ENCODE results near the gene ARHGAP15.

ARHGAP15 gene

GRCh38 chr2:143548032-143548431 is 418.8 kb downstream of the ARHGAP15 start:
- DNase-seq = no peak

GRCh38 chr2:143550500-143550899 is 421.3 kb downstream of the ARHGAP15 start:
- DNase-seq = no peak

GRCh38 chr2:143551971-143552650 is 422.9 kb downstream of the ARHGAP15 start:
- no peak for DNase-seq

GRCh38 chr2:143553261-143553660 is 424.0 kb downstream of the ARHGAP15 start:
- no peak for DNase-seq

GRCh38 chr2:143558665-143559064 is 429.4 kb downstream of the ARHGAP15 start:
- no peak for DNase-seq

- DNase-seq = no peak
Measured at GRCh38 chr2:143559147-143559546, 429.9 kb downstream of the ARHGAP15 start.

- DNase-seq = no peak
Measured at GRCh38 chr2:143560724-143561123, 431.5 kb downstream of the ARHGAP15 start.

GRCh38 chr2:143564419-143564818 is 435.2 kb downstream of the ARHGAP15 start:
- DNase-seq = no peak

- DNase-seq = no peak
Measured at GRCh38 chr2:143571747-143572146, 442.5 kb downstream of the ARHGAP15 start.

GRCh38 chr2:143572421-143572820 is 443.2 kb downstream of the ARHGAP15 start:
- DNase-seq = no peak

GRCh38 chr2:143574069-143574468 is 444.9 kb downstream of the ARHGAP15 start:
- DNase-seq = no peak

GRCh38 chr2:143575340-143575739 is 446.1 kb downstream of the ARHGAP15 start:
- DNase-seq = no peak

GRCh38 chr2:143577489-143577888 is 448.3 kb downstream of the ARHGAP15 start:
- no peak for DNase-seq

- no peak for DNase-seq
Measured at GRCh38 chr2:143579456-143579855, 450.2 kb downstream of the ARHGAP15 start.

- DNase-seq = no peak
Measured at GRCh38 chr2:143581134-143581533, 451.9 kb downstream of the ARHGAP15 start.

GRCh38 chr2:143582046-143582747 is 453.0 kb downstream of the ARHGAP15 start:
- no peak for DNase-seq

GRCh38 chr2:143584936-143585335 is 455.7 kb downstream of the ARHGAP15 start:
- DNase-seq = no peak

- no peak for DNase-seq
Measured at GRCh38 chr2:143586119-143586518, 456.9 kb downstream of the ARHGAP15 start.

GRCh38 chr2:143588746-143589145 is 459.5 kb downstream of the ARHGAP15 start:
- DNase-seq = no peak

- no peak for DNase-seq
Measured at GRCh38 chr2:143594161-143594560, 464.9 kb downstream of the ARHGAP15 start.

GRCh38 chr2:143594745-143595144 is 465.5 kb downstream of the ARHGAP15 start:
- no peak for DNase-seq

- no peak for DNase-seq
Measured at GRCh38 chr2:143600116-143600515, 470.9 kb downstream of the ARHGAP15 start.

- no peak for DNase-seq
Measured at GRCh38 chr2:143601828-143602227, 472.6 kb downstream of the ARHGAP15 start.

- no peak for DNase-seq
Measured at GRCh38 chr2:143603035-143603655, 473.9 kb downstream of the ARHGAP15 start.

Measured in activated CD8-positive, alpha-beta memory T cell treated with anti-CD3 and anti-CD28 coated beads for 24 hours (primary cell).